GM19193 (cell line): ENCODE results near the gene UGT1A4.

Source experiments
- POLR2A ChIP-seq: IDR thresholded peaks from 4 replicates; pipeline ENCODE4 v1.6.1; 2011; ENCODE audit not compliant: insufficient read depth, insufficient read length; ENCODE audit errors: extremely low read depth

Gene UGT1A4

DNA sequence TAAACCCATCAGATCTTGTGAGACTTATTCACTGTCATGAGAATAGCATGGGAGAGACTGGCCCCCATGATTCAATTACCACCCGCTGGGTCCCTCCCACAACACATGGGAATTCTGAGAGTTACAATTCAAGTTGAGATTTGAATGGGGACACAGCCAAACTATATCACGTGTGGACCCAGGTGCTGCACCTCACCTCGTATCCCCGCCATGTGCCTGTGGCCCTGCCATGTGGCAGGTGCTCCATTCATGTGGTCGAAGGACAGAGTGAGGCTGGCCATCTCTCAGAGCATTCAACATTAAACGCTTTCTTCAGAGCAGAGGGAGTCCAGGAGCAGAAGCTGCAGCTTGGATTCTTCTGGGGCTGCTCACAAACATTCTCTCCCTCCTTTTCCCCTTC, 91.8 kb downstream of the UGT1A4 start:
- no peak for TF ChIP-seq POLR2A

- no peak for TF ChIP-seq POLR2A
Observed at GRCh38 chr2:233811087-233811486, 92.6 kb downstream of the UGT1A4 start.

DNA sequence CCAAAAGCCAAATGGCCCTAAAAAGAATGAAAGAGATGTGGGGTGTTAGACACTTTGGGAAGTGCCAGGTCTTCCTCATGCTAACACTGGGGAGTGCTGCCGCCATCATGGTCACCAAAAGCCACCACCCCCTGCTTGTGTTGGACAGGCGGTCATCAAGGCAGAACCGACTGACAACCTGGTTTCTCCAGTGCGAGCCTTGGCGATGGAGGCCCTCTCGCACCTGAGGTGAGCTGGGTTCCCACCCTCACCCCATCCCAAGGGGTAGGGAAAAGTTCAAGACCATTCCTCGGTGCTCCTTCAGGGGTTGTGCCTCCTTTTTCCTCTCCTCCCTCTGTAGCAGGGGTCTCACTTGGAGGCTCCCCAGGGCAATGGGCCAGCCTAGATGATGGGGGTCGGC, 93.2 kb downstream of the UGT1A4 start:
- TF ChIP-seq POLR2A = no peak

GRCh38 chr2:233813236-233814055, 94.9 kb downstream of the UGT1A4 start:
- no peak for TF ChIP-seq POLR2A

- no peak for TF ChIP-seq POLR2A
Observed at GRCh38 chr2:233814056-233814835, 95.7 kb downstream of the UGT1A4 start.

DNA sequence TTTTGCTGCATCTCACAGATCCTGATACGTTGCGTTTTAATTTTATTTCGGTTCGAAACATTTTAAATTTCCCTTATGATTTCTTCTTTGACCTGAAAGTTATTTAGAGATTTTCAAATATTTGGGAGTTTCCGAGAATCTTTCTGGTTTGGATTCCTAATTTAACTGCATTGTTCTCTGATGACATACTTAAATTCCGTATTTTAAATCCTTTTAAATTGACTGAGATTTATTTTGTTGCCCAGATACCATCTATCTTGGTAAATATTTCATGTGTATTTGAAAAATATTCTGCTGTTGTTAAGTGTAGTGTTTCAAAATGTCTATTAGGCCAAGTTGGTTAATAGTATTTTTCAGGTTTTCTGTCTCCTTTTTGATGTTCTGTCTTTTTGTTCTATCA, 97.3 kb downstream of the UGT1A4 start:
- no peak for TF ChIP-seq POLR2A

GRCh38 chr2:233816334-233816733, 97.8 kb downstream of the UGT1A4 start:
- no peak for TF ChIP-seq POLR2A

GRCh38 chr2:233816771-233817170, 98.2 kb downstream of the UGT1A4 start:
- TF ChIP-seq POLR2A = no peak

GRCh38 chr2:233817361-233817911, 98.9 kb downstream of the UGT1A4 start:
- no peak for TF ChIP-seq POLR2A

DNA sequence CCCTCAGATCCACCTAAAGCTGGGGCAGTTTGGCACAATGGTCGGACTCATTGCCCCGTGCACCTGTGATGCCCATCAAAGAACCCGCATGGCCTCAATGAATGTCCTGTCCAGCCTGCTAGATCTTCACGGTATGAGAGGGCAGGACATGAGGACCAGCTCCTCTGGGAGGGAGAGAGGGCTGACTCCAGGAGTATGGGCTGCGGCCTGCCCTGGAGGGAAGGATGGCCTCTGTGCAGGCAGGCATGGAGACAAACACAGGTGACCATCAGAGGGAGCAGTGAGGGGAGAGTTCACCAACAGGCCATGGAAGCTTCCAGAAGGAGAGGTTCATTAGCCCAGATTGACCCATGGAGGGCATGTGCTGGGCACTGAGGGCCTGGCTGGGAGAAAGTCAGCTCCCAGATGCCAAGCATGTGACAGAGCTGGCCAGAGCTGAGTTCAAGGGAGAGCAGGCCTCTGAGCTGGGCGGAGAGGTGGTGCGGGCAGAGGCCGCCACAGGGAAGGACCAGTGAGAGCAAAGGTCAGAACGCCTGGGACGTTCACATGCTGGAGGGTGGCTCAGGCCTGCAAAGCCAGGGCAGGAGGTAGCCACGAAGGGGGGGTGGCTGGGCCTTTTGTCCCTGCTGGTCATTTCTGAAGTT, 99.6 kb downstream of the UGT1A4 start:
- TF ChIP-seq POLR2A = no peak

- TF ChIP-seq POLR2A = no peak
Observed at GRCh38 chr2:233818639-233819621, 100.4 kb downstream of the UGT1A4 start.

- no peak for TF ChIP-seq POLR2A
Observed at GRCh38 chr2:233819884-233820773, 101.6 kb downstream of the UGT1A4 start.

GRCh38 chr2:233820774-233821105, 102.2 kb downstream of the UGT1A4 start:
- TF ChIP-seq POLR2A = no peak

DNA sequence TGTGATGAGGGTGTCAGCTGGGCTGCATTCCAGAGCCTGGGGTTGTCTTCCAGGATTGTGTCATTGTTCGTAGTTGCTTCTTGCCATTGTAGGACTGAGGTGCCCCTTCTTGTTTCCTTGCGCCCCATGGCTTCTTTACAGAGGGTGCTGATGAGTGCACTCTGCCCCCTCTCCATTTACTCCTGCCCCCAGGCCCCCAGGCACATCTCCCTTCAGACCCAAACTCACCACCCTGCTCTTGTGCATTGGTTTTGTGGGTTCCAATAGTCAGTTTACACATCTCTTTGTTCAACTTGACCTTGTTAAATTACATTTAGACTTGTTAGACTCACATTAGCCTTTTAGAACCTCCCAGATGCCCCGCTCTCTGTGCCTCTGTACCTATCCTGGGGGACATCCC, 102.7 kb downstream of the UGT1A4 start:
- TF ChIP-seq POLR2A = no peak

DNA sequence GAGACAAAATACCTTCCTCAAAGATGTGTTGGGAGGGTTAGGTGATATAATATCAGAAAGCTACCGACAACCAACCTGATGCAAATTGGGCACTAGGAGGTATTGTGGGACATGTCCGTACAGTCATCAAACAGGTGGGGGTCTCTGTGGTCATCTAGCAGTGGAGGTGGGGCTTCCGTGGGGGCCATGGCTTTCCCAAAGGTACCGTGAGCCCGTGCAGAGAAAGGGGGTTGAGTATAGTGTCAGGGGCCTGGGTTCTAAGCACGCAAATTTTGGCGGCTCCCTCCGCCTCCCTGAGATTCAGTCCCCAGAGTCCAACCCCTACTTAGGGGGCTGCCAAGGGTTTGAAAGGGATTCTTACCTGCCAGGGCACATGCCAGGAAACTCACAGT, 103.2 kb downstream of the UGT1A4 start:
- TF ChIP-seq POLR2A = no peak
